KMS-11 (cell line): ENCODE measurements around the gene MRTFB.
A peak's percentile ranks its signal among the peaks of the same experiment; 100 is the strongest.

Source experiments
- H2AFZ ChIP-seq: fragments of 200-600 bp; sonication (generic); 2 replicates; pipeline ENCODE4 v1.6.1; 2016; ENCODE audit warnings: antibody characterized with exemption, mixed run types, low read depth
- H3K27ac ChIP-seq: fragments of 200-600 bp; sonication (generic); 2 replicates; pipeline ENCODE4 v1.6.1; 2016; ENCODE audit warnings: mild to moderate bottlenecking, mixed run types
- H3K27me3 ChIP-seq: fragments of 200-600 bp; sonication (generic); 2 replicates; pipeline ENCODE4 v1.6.1; 2017; ENCODE audit warnings: mild to moderate bottlenecking, low read depth, mixed run types, moderate library complexity; ENCODE audit not compliant: insufficient read depth
- H3K36me3 ChIP-seq: fragments of 200-600 bp; sonication (generic); 2 replicates; pipeline ENCODE4 v1.6.1; 2017; ENCODE audit warnings: mild to moderate bottlenecking, mixed run types; ENCODE audit not compliant: insufficient read depth
- H3K4me1 ChIP-seq: fragments of 200-600 bp; sonication (generic); 2 replicates; pipeline ENCODE4 v1.6.1; 2016; ENCODE audit warnings: mild to moderate bottlenecking, low read depth, mixed run types; ENCODE audit not compliant: poor library complexity, severe bottlenecking
- H3K4me2 ChIP-seq: fragments of 200-600 bp; sonication (generic); 2 replicates; pipeline ENCODE4 v1.7.0; 2016; ENCODE audit warnings: mild to moderate bottlenecking, mixed run types
- H3K4me3 ChIP-seq: fragments of 200-600 bp; sonication (generic); IDR thresholded peaks from 2 replicates; pipeline ENCODE4 v1.6.1; 2017; ENCODE audit warnings: low read depth, low read length, mixed read lengths; ENCODE audit not compliant: insufficient read depth
- H3K79me2 ChIP-seq: fragments of 200-600 bp; sonication (generic); 2 replicates; pipeline ENCODE4 v1.6.1; 2016; ENCODE audit warnings: low read depth, mixed run types; ENCODE audit not compliant: insufficient read depth
- H3K9ac ChIP-seq: fragments of 200-600 bp; sonication (generic); 2 replicates; pipeline ENCODE4 v1.6.1; 2016; ENCODE audit warnings: mild to moderate bottlenecking, mixed run types
- H4K20me1 ChIP-seq: fragments of 200-600 bp; sonication (generic); 2 replicates; pipeline ENCODE4 v1.6.1; 2016; ENCODE audit warnings: mild to moderate bottlenecking, mixed run types; ENCODE audit not compliant: insufficient read depth
- CTCF ChIP-seq: fragments of 200-600 bp; sonication (generic); conservative IDR thresholded peaks from 2 replicates; pipeline ENCODE4 v1.6.1; 2017; ENCODE audit warnings: low read depth, mild to moderate bottlenecking, antibody characterized with exemption, low read length, moderate library complexity, mixed read lengths

MRTFB gene

GRCh38 chr16:14070555-14070876 is 603 bp upstream of the MRTFB start:
- H3K27ac ChIP-seq: no peak overlapping the region
- no peak overlapping the region for H3K4me3 ChIP-seq

GRCh38 chr16:14071576-14072271 is 605 bp downstream of the MRTFB start:
- Histone ChIP-seq H3K27me3 (no peaks in the 10 kb centered on the region), H3K36me3 (no peaks in the 10 kb centered on the region), H3K9ac (peak overlapping the region; percentile 81), H3K27ac (peak overlapping the region; percentile 9; the same call in 1 of the 2 replicates), H3K4me1 (peaks cover 15% of the 10 kb centered on the region), H3K79me2 (0 out of 2 replicates have a peak, but pooled peaks cover 10% of the 10 kb centered on the region), H4K20me1 (no peaks in the 10 kb centered on the region; the same call in 1 of the 2 replicates), H2AFZ (peak overlapping the region; percentile 97), H3K4me2 (peak overlapping the region; percentile 92), H3K4me3 (peak overlapping the region; percentile 34)
- TF ChIP-seq CTCF: no peak

More at GRCh38 chr16:14070555-14070876, 603 bp upstream of the MRTFB start:
- no peaks in the 10 kb centered on the region for H4K20me1 ChIP-seq
- TF ChIP-seq CTCF: no peak
- H3K4me2 ChIP-seq: peak overlapping the region; percentile 92
- H3K79me2 ChIP-seq: 0 out of 2 replicates have a peak, but pooled peaks cover 10% of the 10 kb centered on the region
- H3K36me3 ChIP-seq: no peaks in the 10 kb centered on the region
- H2AFZ ChIP-seq: peak overlapping the region; percentile 97
- H3K9ac ChIP-seq: peak overlapping the region; percentile 81
- peaks cover 15% of the 10 kb centered on the region for H3K4me1 ChIP-seq
- no peaks in the 10 kb centered on the region for H3K27me3 ChIP-seq

GRCh38 chr16:14072360-14072759 is 1.2 kb downstream of the MRTFB start:
- Histone ChIP-seq H3K36me3 (no peaks in the 10 kb centered on the region), H4K20me1 (no peaks in the 10 kb centered on the region; the same call in 1 of the 2 replicates), H3K4me3 (no peak overlapping the region), H3K4me2 (peak overlapping the region; percentile 92), H3K27ac (no peak overlapping the region), H3K79me2 (0 out of 2 replicates have a peak, but pooled peaks cover 10% of the 10 kb centered on the region), H2AFZ (no peak overlapping the region), H3K27me3 (no peaks in the 10 kb centered on the region), H3K4me1 (peaks cover 15% of the 10 kb centered on the region), H3K9ac (peak overlapping the region; percentile 81; the same call in 1 of the 2 replicates)
- no peak for TF ChIP-seq CTCF

- Histone ChIP-seq H3K27me3 (no peaks in the 10 kb centered on the region), H3K36me3 (no peaks in the 10 kb centered on the region), H3K9ac (no peak overlapping the region), H3K4me3 (no peak overlapping the region), H2AFZ (no peak overlapping the region), H3K27ac (no peak overlapping the region), H4K20me1 (no peaks in the 10 kb centered on the region; the same call in 1 of the 2 replicates), H3K4me2 (no peak overlapping the region), H3K79me2 (0 out of 2 replicates have a peak, but pooled peaks cover 10% of the 10 kb centered on the region), H3K4me1 (peaks cover 15% of the 10 kb centered on the region)
- TF ChIP-seq CTCF: no peak
Observed at GRCh38 chr16:14074544-14074943, 3.4 kb downstream of the MRTFB start.
